GM12801 (cell line): ENCODE measurements around the gene PARP16.

Experiments used
- TF ChIP-seq, protein P1 (sequence below): IDR thresholded peaks from one replicate; pipeline ENCODE4 v1.5.1; 2011; ENCODE audit warnings: control low read depth; ENCODE audit not compliant: insufficient read length; ENCODE audit errors: extremely low read depth

The PARP16 gene

DNA sequence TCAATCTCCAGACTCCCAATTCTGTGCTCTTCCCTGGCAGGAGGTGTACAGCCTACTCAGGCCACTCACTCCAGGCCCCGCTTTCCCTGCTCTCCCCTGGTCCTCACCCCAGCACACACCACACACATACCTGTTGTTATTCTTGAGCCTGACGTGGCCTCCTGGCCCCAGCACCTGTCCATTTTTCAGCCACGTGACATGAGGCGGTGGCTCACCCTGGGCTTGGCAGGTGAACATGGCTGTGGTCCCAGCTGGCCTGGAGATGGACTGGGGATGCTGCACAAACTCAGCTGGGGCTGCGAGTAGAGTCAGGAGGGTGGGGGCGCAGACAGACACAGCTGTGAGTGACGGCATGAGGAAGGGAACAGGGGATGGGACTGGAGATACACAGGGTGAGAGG lies 45.1 kb upstream of the PARP16 start:
- TF ChIP-seq, protein P1, sequence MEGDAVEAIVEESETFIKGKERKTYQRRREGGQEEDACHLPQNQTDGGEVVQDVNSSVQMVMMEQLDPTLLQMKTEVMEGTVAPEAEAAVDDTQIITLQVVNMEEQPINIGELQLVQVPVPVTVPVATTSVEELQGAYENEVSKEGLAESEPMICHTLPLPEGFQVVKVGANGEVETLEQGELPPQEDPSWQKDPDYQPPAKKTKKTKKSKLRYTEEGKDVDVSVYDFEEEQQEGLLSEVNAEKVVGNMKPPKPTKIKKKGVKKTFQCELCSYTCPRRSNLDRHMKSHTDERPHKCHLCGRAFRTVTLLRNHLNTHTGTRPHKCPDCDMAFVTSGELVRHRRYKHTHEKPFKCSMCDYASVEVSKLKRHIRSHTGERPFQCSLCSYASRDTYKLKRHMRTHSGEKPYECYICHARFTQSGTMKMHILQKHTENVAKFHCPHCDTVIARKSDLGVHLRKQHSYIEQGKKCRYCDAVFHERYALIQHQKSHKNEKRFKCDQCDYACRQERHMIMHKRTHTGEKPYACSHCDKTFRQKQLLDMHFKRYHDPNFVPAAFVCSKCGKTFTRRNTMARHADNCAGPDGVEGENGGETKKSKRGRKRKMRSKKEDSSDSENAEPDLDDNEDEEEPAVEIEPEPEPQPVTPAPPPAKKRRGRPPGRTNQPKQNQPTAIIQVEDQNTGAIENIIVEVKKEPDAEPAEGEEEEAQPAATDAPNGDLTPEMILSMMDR = no peak

GRCh38 chr15:65330934-65331645 lies 44.4 kb upstream of the PARP16 start:
- TF ChIP-seq, protein P1 = no peak

DNA sequence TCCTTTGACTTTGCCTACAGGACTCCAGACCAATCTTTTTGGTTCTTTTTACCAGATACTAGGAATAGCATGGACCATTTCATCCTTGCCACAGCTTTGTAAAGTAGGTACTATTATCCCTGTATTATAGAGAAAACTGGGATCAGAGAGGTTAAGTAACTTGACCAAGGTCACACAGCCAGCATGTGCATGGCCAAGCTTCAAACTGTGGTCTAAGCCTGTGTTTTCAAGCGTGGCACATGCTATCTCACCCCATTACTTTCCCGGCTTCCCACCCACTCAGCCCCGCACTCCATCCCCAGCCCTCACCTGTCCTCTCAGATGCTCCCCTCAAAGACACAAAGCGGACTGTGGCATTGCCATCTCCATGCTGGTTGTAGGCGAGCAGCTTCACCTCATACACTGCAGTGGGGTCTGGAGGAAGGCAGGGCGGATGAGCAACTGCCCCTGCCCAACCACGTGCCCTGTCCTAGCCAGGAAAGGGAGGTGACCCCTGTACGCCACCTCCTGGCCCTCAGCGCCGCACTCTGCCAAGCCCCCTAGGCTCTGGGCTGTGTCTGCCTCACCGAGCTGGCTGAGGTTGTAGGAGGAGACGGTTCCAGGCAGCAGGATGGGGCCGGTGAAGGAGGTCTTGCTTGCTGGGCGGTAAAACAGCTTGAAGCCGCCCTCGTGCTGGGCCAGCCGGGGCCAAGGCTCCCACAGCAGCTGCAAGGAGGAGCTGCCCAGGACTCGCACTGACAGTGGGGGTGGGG lies 43.5 kb upstream of the PARP16 start:
- TF ChIP-seq, protein P1 = no peak

- TF ChIP-seq, protein P1 = no peak
Measured at GRCh38 chr15:65329288-65329983, 42.8 kb upstream of the PARP16 start.

DNA sequence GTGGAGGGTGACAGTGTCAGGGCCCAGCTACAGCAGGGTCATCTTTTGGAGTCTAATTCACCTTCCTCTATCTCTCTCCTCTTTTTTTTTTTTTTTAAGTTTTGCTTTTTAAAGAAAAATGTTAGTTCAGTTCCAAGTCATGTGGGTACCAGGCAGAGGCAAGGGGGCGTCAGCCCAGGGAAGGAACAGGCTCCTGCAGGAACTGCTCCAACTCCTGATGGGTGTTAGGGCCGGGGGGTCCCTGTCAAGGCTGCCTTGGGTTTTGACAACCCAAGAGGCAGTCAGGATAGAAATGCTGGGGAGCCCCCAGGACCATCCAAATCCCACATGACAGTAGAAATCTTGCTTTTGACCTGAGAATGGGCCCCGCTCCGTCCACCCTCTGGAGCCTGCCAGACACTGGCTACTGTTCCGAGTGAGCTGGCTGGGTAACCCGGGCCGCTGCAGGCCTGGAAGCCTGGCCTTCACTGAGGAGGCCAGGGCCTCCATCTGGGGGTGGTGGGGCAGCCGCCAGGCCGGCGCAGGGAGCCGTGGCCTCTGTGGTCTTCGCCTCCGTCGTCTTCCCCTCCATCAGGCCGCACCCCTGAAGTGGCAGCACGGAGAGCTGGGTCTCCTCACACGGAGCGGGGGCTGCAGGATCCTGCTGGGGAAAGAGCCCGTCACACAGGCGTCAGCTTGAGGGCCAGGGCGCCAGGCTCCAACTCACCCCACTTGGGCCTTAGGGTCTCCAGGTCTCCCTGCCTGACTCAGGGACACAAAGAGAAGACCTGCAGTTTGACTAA lies 42.0 kb upstream of the PARP16 start:
- TF ChIP-seq, protein P1 = no peak

DNA sequence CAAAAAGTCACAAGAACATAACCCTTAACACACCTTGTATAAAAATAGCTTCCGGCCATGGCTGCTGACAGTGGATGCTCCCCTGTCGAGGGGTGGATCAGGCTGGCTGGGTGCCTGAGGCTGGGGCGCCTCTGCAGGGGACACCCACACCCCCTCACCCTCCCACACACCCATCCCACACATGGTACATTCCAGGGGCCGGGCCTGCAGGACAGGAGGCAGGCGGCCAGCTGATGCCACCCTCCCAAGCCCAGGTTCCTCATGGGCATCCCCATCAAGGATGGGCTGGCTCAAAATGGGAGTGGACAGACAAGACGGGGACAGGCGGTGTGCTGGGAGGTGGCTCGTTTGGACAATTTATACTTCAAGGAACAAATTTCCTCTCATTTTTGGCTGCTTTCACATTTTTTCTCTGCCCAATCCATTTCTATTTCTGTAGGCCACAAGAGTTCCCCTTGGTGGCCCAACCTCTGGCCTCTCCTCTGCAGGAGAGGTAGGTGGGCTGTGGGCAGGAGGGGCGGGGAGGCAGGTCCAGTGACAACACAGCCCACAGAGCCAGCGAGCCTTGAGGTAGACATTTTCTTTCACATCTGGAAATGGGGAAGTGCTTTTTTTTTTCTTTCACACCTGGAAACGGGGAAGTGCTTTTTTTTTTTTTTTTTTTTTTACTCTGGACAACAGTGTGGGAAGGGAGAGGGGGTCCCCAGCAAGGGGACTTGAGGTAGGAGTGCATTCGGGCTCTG lies 41.1 kb upstream of the PARP16 start:
- TF ChIP-seq, protein P1 = no peak
